ENCODE data around the gene ADAMTS17.

The ADAMTS17 gene

DNA sequence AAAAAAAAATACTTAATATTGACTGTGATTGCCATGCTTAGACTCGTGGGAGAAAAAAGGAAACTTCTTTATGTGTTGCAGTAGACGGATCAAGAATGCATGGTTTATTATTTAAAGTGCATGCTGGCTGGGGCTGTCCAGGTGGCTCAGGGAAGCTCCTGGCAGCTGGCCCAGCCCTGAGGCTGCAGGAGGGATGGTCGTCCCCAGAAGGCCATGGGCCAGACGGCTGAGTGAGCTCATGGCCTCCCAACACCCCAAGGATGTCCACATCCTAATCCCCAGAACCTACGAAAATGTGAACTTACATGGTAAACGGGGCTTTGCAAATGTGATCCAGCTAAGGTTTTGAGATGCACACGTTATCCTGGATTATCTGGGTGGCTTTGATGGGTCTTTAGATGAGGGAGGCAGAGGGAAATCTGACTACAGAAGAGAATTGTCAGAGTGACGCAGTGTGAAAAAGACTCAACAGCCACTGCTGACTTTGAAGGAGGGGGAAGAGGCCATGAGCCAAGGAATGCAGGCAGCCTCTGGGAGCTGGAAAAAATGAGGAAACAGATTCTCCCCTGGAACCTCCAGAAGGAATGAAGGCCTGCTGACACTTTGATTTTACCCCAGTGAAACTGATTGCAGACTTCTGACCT, 29.8 kb downstream of the ADAMTS17 start:
- peaks cover 10% of the 10 kb centered on the region for H3K9me3 Mint-ChIP-seq
- peaks cover 13% of the 10 kb centered on the region for H3K36me3 Mint-ChIP-seq (ENCODE audit: low read depth)
- peaks cover 26% of the 10 kb centered on the region for H3K27me3 Mint-ChIP-seq (ENCODE audit: low read depth)
- H3K4me3 Mint-ChIP-seq: no peak overlapping the region
- H3K27ac Mint-ChIP-seq: peak overlapping the region; percentile 57 to 80 (median 62)
- H3K4me1 Mint-ChIP-seq: peaks cover 52% of the 10 kb centered on the region
- TF ChIP-seq, protein P1, sequence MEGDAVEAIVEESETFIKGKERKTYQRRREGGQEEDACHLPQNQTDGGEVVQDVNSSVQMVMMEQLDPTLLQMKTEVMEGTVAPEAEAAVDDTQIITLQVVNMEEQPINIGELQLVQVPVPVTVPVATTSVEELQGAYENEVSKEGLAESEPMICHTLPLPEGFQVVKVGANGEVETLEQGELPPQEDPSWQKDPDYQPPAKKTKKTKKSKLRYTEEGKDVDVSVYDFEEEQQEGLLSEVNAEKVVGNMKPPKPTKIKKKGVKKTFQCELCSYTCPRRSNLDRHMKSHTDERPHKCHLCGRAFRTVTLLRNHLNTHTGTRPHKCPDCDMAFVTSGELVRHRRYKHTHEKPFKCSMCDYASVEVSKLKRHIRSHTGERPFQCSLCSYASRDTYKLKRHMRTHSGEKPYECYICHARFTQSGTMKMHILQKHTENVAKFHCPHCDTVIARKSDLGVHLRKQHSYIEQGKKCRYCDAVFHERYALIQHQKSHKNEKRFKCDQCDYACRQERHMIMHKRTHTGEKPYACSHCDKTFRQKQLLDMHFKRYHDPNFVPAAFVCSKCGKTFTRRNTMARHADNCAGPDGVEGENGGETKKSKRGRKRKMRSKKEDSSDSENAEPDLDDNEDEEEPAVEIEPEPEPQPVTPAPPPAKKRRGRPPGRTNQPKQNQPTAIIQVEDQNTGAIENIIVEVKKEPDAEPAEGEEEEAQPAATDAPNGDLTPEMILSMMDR (IDR thresholded peaks at IDR 0.05; ENCODE audit: unreplicated experiment in 3 of 3): no peak

DNA sequence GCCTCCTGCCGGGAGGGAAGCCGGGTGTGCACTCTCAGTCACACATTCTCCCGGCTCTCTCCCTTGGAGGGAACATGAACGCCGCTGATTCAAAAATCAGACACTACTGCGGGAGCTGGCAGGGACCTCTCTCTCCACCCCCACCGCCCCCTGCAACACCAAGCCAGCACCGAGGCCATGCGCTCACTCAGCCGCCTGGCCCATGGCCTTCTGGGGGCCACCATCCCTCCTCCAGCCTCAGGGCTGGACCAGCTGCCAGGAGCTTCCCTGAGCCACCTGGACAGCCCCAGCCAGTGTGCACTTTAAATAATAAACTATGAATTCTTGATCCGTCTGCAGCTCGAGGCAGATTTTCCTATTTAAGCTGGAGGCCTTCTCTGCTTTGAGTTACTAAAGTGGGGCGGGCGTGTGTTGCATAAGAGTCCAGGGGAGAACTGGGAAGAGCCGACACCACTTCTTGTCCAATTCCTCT, 30.6 kb downstream of the ADAMTS17 start:
- H3K36me3 Mint-ChIP-seq (ENCODE audit: low read depth): peaks cover 13% of the 10 kb centered on the region
- H3K27me3 Mint-ChIP-seq (ENCODE audit: low read depth): peaks cover 28% of the 10 kb centered on the region
- no peak overlapping the region for H3K4me3 Mint-ChIP-seq
- H3K9me3 Mint-ChIP-seq: peaks cover 10% of the 10 kb centered on the region
- H3K4me1 Mint-ChIP-seq: peaks cover 55% of the 10 kb centered on the region
- TF ChIP-seq, protein P1 (IDR thresholded peaks at IDR 0.05; ENCODE audit: unreplicated experiment in 3 of 3): no peak
- peak overlapping the region; percentile 57 to 80 (median 63) for H3K27ac Mint-ChIP-seq

DNA sequence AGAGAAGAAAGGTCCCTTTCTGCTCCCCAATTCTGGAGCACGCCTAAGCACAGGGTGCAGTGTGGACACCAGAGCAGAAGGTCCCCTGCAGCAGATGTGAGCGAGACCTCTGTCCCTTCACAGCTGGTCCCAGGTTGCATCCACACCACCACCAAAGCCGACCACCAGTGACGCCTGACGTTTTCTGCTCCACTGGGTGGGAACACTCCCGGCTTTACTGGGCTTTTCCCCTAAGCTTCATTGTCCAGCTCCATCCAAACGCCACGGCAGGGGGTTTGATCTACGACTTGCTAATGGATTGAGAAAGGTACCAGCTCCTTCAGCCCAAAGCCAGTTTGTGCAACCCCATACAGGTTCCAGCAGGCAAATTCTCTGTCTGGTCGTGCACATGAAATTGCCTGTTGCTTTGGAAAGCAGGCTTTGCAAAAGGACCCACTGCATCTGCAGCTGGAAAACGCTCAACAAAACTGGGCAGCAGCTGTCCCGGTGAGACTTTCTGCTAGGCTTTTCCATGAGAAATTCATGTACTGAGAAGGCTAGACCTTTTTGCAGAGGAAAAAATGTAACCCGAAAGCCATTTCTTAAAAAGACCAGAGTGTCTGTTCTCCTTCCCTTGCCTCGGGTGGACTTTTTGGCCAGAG, 31.1 kb downstream of the ADAMTS17 start:
- Mint-ChIP-seq H3K4me1 (peaks cover 55% of the 10 kb centered on the region), H3K27me3 (ENCODE audit: low read depth) (peaks cover 30% of the 10 kb centered on the region), H3K4me3 (peak overlapping the region in 1 of 3 experiments; percentile 37), H3K27ac (peak overlapping the region; percentile 63 to 80 (median 75)), H3K9me3 (peaks cover 10% of the 10 kb centered on the region), H3K36me3 (ENCODE audit: low read depth) (peaks cover 13% of the 10 kb centered on the region)
- TF ChIP-seq, protein P1 (IDR thresholded peaks at IDR 0.05; ENCODE audit: unreplicated experiment in 3 of 3): no peak

DNA sequence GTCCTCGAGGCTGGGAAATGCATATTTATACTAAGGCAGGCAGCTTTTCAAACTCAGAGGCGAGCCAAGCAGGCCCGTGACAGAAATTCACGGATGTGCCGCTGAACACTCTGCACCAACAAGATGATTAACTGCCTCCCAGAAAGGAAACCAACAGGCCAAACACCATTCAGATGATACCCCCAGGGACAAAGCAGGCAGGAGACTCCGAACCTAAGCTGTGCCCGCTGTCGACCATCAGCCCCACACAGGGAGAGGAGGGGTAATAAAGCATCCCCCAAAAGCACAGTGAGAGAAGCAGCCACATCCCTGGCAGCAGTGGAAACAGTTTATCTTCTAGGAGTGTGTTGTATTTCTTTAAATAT, 31.8 kb downstream of the ADAMTS17 start:
- Mint-ChIP-seq H3K27me3 (ENCODE audit: low read depth) (peaks cover 30% of the 10 kb centered on the region), H3K27ac (peak overlapping the region; percentile 63 to 80 (median 75)), H3K4me3 (no peak overlapping the region), H3K4me1 (peaks cover 55% of the 10 kb centered on the region), H3K9me3 (peaks cover 10% of the 10 kb centered on the region), H3K36me3 (ENCODE audit: low read depth) (peaks cover 13% of the 10 kb centered on the region)
- TF ChIP-seq, protein P1 (IDR thresholded peaks at IDR 0.05; ENCODE audit: unreplicated experiment in 3 of 3): no peak

DNA sequence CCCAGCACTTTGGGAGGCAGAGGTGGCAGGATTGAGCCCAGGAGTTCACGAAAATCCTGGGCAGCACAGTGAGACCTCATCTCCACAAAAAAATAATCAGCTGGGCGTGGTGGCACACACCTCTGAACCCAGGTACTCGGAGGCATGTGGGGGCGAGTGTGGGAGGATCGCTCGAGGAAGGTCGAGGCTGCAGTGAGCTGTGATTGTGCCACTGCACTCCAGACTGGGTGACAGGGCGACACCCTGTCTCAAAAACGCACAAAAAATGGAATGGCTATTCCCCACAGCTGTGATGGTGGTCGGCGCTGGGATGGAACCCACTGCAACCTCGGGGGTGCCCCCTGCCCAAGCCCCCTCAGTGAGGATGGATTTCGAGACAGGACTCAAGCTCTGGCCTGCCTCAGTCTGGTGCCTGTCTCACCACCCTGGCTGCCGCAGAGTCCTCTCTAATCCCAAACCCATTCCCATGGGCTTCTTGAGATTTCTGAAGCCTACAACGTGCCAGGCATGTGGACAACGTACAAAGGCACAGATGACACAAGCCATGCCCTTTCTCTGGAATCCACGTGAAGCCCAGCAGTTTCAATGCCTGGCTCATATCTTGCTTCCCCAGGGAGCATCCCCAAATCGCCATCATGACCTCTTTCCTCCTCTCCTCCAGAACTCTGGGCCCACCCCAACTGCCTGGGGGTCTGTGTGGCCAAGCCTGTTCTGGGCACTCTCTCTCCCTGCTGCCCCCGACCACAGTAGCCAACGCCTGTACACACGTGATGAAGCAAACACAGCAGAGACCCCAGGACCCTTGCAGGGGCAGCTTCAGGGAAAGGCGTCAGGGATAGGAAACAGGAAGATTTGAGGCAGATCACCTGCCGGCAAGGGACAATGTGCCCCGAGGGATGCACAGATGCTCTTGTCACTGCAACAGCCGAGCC, 32.4 kb downstream of the ADAMTS17 start:
- TF ChIP-seq, protein P1 (IDR thresholded peaks at IDR 0.05; ENCODE audit: unreplicated experiment in 3 of 3): no peak
- H3K27ac Mint-ChIP-seq: peak overlapping the region; percentile 63 to 80 (median 75)
- H3K27me3 Mint-ChIP-seq (ENCODE audit: low read depth): peaks cover 30% of the 10 kb centered on the region
- peak overlapping the region in 1 of 3 experiments; percentile 29 for H3K4me3 Mint-ChIP-seq
- H3K36me3 Mint-ChIP-seq (ENCODE audit: low read depth): peaks cover 13% of the 10 kb centered on the region
- peaks cover 55% of the 10 kb centered on the region for H3K4me1 Mint-ChIP-seq
- H3K9me3 Mint-ChIP-seq: peaks cover 10% of the 10 kb centered on the region

Data from nephron (organoid).